K562 (cell line): Measurements from ENCODE around the gene C1orf198. TPM values are rescaled to one million over a fixed set of nuclear protein-coding genes. Genes with fewer than 3 reads are reported as not detected.

Experiments
- BCOR ChIP-seq: fragments of 450-650 bp; IDR thresholded peaks from 2 replicates; pipeline ENCODE4 v1.6.1; 2016
- CREB1 ChIP-seq, 2 experiments: sonication (generic) in 1 of 2; formaldehyde crosslinking in 1 of 2; IDR thresholded peaks; 2 replicates each; pipeline versions ENCODE4 v1.6.1 to v1.8.0; 2012 to 2022; ENCODE audit warnings: inconsistent platforms in 1 of 2, mild to moderate bottlenecking in 1 of 2, missing genetic modification reagents in 1 of 2, moderate library complexity in 1 of 2
- RBM25 ChIP-seq: fragments of 200-400 bp; formaldehyde crosslinking; IDR thresholded peaks from 2 replicates; pipeline ENCODE4 v1.6.1; 2018; ENCODE audit warnings: low read length, low read depth, moderate library complexity; ENCODE audit not compliant: severe bottlenecking
- ZNF436 ChIP-seq: fragments of 250-450, 450-650 bp; sonication (Bioruptor Pico); formaldehyde crosslinking; IDR thresholded peaks from 2 replicates; pipeline ENCODE4 v1.7.0; 2020; ENCODE audit warnings: mild to moderate bottlenecking
- polyA plus RNA-seq, 8 experiments: library from polyadenylated mRNA; depleted of rRNA in 4 of 8; stranded (reverse) in 5 of 8; unstranded in 3 of 8; fragments of >200 nt; fragmentation: Nextera tagmentation in 2 of 8; fragmentation: Illumina TruSeq in 1 of 8; extraction: Ambion mirVana in 2 of 8; extraction: Trizol in 1 of 8; gene quantifications; 2 replicates each; pipeline versions ENCODE4 v1.2.1 to v1.2.3, GENCODE V29; 2011 to 2014; ENCODE audit warnings: inconsistent platforms in 1 of 8, missing spikeins in 1 of 8
- total RNA-seq, 7 experiments: library from RNA; depleted of rRNA in 6 of 7; stranded (reverse); fragments of >200 nt in 6 of 7; fragmentation: Illumina TruSeq in 2 of 7; extraction: Trizol in 2 of 7; gene quantifications; 2 replicates each; pipeline versions ENCODE4 v1.2.1 to v1.2.3, GENCODE V29; 2011 to 2021; ENCODE audit warnings: low replicate concordance in 1 of 7
- TF ChIP-seq, protein P1 (sequence below): fragments of 450-650 bp; IDR thresholded peaks from 2 replicates; pipeline ENCODE4 v1.6.1; 2016; ENCODE audit warnings: mild to moderate bottlenecking, moderate library complexity
- TF ChIP-seq, protein P2 (sequence below), 2 experiments: fragments of 450-650 bp in 1 of 2; sonication (generic) in 1 of 2; formaldehyde crosslinking; conservative IDR thresholded peaks; 2 replicates each; pipeline versions ENCODE4 v1.4.0 to v1.8.1; 2020 to 2022; ENCODE audit warnings: mild to moderate bottlenecking in 1 of 2, missing genetic modification reagents in 1 of 2
- TF ChIP-seq, protein P3 (sequence below): fragments of 450-650 bp; IDR thresholded peaks from 2 replicates; pipeline ENCODE4 v1.6.1; 2016; ENCODE audit warnings: mild to moderate bottlenecking

Gene C1orf198
- total and polyA plus RNA-seq, 9 of the 15 experiments (the other 6 are each of a cell fraction or from before 2014, with no cell fraction given): 2.0 to 15.1 (median 10.4) TPM

GRCh38 chr1:230877924-230878590, 9.7 kb upstream of the C1orf198 start (continued):
- TF ChIP-seq, protein P1, sequence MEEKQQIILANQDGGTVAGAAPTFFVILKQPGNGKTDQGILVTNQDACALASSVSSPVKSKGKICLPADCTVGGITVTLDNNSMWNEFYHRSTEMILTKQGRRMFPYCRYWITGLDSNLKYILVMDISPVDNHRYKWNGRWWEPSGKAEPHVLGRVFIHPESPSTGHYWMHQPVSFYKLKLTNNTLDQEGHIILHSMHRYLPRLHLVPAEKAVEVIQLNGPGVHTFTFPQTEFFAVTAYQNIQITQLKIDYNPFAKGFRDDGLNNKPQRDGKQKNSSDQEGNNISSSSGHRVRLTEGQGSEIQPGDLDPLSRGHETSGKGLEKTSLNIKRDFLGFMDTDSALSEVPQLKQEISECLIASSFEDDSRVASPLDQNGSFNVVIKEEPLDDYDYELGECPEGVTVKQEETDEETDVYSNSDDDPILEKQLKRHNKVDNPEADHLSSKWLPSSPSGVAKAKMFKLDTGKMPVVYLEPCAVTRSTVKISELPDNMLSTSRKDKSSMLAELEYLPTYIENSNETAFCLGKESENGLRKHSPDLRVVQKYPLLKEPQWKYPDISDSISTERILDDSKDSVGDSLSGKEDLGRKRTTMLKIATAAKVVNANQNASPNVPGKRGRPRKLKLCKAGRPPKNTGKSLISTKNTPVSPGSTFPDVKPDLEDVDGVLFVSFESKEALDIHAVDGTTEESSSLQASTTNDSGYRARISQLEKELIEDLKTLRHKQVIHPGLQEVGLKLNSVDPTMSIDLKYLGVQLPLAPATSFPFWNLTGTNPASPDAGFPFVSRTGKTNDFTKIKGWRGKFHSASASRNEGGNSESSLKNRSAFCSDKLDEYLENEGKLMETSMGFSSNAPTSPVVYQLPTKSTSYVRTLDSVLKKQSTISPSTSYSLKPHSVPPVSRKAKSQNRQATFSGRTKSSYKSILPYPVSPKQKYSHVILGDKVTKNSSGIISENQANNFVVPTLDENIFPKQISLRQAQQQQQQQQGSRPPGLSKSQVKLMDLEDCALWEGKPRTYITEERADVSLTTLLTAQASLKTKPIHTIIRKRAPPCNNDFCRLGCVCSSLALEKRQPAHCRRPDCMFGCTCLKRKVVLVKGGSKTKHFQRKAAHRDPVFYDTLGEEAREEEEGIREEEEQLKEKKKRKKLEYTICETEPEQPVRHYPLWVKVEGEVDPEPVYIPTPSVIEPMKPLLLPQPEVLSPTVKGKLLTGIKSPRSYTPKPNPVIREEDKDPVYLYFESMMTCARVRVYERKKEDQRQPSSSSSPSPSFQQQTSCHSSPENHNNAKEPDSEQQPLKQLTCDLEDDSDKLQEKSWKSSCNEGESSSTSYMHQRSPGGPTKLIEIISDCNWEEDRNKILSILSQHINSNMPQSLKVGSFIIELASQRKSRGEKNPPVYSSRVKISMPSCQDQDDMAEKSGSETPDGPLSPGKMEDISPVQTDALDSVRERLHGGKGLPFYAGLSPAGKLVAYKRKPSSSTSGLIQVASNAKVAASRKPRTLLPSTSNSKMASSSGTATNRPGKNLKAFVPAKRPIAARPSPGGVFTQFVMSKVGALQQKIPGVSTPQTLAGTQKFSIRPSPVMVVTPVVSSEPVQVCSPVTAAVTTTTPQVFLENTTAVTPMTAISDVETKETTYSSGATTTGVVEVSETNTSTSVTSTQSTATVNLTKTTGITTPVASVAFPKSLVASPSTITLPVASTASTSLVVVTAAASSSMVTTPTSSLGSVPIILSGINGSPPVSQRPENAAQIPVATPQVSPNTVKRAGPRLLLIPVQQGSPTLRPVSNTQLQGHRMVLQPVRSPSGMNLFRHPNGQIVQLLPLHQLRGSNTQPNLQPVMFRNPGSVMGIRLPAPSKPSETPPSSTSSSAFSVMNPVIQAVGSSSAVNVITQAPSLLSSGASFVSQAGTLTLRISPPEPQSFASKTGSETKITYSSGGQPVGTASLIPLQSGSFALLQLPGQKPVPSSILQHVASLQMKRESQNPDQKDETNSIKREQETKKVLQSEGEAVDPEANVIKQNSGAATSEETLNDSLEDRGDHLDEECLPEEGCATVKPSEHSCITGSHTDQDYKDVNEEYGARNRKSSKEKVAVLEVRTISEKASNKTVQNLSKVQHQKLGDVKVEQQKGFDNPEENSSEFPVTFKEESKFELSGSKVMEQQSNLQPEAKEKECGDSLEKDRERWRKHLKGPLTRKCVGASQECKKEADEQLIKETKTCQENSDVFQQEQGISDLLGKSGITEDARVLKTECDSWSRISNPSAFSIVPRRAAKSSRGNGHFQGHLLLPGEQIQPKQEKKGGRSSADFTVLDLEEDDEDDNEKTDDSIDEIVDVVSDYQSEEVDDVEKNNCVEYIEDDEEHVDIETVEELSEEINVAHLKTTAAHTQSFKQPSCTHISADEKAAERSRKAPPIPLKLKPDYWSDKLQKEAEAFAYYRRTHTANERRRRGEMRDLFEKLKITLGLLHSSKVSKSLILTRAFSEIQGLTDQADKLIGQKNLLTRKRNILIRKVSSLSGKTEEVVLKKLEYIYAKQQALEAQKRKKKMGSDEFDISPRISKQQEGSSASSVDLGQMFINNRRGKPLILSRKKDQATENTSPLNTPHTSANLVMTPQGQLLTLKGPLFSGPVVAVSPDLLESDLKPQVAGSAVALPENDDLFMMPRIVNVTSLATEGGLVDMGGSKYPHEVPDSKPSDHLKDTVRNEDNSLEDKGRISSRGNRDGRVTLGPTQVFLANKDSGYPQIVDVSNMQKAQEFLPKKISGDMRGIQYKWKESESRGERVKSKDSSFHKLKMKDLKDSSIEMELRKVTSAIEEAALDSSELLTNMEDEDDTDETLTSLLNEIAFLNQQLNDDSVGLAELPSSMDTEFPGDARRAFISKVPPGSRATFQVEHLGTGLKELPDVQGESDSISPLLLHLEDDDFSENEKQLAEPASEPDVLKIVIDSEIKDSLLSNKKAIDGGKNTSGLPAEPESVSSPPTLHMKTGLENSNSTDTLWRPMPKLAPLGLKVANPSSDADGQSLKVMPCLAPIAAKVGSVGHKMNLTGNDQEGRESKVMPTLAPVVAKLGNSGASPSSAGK: no peak
- TF ChIP-seq, protein P2, sequence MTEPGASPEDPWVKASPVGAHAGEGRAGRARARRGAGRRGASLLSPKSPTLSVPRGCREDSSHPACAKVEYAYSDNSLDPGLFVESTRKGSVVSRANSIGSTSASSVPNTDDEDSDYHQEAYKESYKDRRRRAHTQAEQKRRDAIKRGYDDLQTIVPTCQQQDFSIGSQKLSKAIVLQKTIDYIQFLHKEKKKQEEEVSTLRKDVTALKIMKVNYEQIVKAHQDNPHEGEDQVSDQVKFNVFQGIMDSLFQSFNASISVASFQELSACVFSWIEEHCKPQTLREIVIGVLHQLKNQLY (CRISPR knock-in tag; conservative IDR thresholded peaks at IDR 0.05): no peak
- TF ChIP-seq, protein P3, sequence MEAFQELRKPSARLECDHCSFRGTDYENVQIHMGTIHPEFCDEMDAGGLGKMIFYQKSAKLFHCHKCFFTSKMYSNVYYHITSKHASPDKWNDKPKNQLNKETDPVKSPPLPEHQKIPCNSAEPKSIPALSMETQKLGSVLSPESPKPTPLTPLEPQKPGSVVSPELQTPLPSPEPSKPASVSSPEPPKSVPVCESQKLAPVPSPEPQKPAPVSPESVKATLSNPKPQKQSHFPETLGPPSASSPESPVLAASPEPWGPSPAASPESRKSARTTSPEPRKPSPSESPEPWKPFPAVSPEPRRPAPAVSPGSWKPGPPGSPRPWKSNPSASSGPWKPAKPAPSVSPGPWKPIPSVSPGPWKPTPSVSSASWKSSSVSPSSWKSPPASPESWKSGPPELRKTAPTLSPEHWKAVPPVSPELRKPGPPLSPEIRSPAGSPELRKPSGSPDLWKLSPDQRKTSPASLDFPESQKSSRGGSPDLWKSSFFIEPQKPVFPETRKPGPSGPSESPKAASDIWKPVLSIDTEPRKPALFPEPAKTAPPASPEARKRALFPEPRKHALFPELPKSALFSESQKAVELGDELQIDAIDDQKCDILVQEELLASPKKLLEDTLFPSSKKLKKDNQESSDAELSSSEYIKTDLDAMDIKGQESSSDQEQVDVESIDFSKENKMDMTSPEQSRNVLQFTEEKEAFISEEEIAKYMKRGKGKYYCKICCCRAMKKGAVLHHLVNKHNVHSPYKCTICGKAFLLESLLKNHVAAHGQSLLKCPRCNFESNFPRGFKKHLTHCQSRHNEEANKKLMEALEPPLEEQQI: no peak
- TF ChIP-seq CREB1 (IDR thresholded peaks at IDR 0.05) (no peak), CREB1 (CRISPR knock-in tag; IDR thresholded peaks at IDR 0.05) (no peak), RBM25 (peak; percentile 69), ZNF436 (CRISPR knock-in tag) (peak; percentile 64; the same call in 1 of the 2 replicates), BCOR (0 out of 2 replicates have a peak, but pooled peaks have one; percentile 27)
